GM21825 (cell line): ENCODE measurements around the gene ALKBH2.
A peak's percentile ranks its signal among the peaks of the same experiment; 100 is the strongest.

Source experiments
- ATAC-seq: cut with Tn5 transposase; IDR thresholded peaks from one replicate; pipeline ENCODE4 v1.9.1; 2021; ENCODE audit warnings: mild to moderate bottlenecking, moderate library complexity; ENCODE audit not compliant: unreplicated experiment

ALKBH2 gene

DNA sequence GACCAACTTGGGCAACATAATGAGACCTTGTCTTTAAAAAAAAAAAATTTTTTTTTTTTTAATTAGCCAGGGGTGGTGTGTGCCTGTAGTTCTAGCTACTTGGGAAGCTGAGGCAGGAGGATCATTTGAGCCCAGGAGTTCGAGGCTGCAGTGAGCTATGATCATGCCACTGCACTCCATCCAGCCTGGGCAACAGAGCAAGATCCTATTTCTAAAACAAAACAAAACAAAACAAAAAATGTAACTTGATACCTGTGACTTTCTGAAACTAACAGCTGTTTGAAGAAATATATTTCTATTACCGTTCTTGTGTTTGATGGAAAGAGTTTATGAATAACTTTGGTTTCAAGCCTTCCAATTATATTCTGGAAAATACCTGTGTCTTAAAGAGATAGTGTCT lies 21.4 kb upstream of the ALKBH2 start:
- no peak for ATAC-seq

DNA sequence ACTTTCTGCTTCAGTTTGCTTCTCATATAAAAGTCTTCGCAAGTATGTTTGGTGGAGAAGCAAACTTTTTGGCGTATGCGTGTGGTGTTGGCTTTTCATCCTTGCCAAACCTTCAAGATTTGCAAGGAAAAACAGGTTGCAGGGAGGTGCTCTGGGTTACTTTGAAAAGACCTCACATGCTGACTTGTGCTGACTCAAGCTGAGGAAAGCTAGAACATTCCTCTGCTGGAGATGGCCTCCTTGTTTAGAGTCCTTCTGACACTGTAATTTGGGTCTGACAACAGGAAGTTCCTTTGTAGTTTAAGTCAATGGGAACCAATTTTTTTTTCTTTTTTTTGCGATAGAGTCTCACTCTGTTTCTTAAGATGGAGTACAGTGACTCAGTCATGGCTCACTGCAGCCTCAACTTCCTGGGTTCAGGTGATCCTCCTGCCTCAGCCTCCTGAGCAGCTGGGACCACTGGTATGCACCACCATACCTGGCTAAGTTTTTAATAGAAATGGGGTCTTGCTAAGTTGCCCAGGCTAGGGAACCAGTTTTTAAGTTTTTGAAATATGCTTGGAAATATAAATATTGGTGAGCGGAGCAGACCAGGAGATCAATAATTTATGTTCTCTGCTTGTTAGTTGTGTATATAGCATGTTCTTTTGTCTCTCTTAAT lies 20.5 kb upstream of the ALKBH2 start:
- no peak for ATAC-seq

DNA sequence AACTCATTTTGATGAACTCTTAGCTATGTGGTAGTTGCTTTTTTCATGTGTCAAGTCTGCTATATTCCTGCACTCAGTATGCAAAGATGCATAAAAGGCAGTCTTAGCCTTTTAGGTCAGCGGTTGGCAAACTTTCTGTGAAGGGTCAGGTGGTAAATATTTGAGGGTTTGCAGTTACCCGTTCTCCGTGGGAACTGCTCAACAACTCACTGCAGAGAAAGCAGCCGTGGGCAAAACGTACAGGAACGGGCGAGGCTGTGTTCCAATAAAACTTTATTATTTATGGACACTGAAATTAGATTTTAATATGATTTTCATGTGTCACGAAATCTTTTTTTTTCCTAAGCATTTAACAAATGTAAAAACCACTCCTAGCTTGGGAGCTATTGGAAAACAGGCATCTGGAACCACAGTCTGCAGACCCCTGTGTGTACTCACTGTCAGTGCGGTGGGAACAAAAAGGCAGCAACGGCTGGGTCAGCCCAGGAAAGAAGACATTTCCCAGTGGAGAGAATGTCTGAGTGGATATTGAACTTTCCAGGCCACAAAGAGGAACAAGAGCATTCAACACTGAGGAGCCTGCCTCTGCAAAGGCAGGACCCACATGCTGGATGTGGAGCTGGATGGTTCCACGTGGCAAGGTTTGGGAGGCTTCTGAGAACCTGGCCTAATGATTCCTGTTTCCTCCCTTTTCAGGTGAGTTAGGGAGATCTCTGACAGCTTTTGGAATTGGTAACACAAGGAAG lies 19.6 kb upstream of the ALKBH2 start:
- ATAC-seq: no peak

DNA sequence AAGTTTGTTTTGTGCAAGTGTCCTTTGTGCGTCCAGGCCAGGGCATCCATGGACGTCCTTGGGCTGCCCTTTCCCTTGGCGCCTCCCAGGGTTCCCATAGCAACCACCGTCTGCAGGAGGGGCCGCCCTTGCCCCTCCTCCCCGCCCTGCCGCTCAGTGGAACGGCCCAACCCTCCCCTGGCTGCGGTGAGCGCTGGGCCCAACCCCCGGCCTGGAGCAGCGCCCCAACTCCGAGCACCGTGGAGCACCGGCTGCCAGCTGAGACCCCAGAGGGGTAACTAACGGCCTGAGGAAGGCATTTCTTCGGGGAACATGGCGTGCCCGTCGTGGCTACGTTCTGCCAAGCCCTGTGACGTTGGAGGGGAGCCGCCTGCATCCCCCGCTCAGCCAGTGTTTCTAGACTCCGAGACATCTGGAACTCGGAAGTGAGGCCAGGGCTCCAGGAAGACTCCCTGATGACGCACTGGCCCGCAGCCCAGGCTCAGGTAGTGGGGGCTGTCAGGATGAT lies 17.8 kb upstream of the ALKBH2 start:
- peak; percentile 68 for ATAC-seq

DNA sequence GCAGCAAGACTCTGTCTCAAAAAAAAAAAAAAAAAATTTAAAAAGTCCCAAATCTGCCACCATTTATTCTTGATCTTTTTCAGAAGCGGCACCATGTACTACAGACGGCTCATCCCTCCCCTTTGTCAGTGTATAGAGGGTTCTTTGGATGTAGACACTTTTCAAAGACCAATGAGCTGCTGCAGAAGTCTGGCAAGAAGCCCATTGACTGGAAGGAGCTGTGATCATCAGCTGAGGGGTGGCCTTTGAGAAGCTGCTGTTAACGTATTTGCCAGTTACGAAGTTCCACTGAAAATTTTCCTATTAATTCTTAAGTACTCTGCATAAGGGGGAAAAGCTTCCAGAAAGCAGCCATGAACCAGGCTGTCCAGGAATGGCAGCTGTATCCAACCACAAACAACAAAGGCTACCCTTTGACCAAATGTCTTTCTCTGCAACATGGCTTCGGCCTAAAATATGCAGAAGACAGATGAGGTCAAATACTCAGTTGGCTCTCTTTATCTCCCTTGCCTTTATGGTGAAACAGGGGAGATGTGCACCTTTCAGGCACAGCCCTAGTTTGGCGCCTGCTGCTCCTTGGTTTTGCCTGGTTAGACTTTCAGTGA lies 16.6 kb upstream of the ALKBH2 start:
- ATAC-seq: no peak

DNA sequence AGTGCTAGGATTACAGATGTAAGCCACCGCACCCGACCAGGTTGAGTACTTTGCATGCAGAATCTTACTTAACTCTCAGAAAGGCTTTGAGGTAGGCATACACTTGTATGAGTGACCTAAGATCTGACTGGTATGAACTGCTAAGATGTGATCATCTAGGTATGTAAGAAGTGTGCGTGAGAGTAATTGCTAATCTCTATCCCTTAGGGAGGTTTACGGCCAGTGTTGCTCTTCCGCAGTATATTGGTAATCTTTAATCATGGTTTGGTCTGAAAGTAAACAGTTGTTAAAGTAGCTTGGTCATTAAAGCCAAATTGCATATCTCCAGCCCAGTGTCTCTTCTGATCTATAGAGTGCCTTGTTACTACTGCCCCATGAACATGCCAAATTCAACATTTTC lies 11.9 kb upstream of the ALKBH2 start:
- ATAC-seq: no peak

DNA sequence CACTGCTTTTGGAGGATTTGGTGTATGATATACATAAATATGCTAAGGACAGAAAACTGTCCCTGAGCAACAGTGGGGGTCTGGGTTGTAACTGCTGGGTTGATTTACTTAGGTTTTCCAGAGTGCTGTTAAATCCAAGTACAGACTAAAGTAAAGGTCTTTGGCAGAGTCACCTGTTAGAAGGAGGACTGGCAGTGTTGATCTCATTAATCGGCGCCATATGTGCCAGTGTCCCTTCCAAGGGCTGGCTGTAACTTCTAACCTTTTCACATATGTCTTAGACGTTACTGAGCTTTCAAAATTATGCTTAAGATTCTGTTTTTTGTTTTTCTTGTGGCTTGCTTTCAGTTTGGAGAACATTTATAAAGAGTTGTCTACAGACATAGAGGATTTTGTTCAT lies 9.2 kb upstream of the ALKBH2 start:
- ATAC-seq: no peak

DNA sequence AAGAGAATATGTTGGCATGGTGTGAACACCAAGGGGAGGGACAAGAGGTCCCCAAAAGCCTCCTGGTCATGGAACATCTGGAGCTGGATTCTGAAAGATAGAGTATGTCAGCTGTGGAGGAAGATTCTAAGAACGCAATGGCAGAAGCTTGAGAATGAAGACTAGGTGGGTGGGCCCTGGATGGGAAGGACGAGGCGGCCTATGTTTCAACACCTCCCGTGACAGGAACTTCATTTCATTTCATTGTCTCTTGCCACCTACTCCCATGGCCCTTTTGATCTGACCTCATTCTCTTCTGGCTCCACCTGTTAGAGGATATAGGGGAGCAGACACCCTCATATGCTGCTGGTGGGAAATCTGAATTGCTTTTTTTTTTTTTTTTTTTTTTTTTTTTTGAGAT lies 7.5 kb upstream of the ALKBH2 start:
- ATAC-seq: no peak

DNA sequence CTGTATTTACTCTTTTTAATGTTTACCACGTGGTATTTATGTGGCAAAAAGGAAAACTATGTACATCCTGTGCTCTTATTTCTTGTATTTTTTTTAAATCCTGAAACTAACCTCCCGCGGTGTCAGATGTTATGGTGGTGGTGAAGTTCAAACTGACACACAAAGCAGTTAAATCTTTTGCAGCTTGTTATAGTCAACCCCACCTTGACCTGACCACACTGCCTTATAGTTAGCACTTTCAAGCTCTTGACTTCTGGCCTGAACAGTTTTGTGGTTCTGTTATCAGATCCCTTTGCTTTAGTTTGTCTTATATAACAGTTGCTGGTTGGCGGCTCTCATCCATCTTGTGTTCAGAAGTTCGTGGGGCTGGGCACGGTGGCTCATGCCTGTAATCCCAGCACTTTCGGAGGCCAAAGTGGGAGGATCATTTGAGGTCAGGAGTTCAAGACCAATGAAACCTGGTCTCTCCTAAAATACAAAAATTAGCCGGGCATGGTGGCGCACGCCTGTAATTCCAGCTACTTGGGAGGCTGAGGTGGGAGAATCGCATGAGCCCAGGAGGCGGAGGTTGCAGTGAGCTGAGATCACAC lies 6.3 kb upstream of the ALKBH2 start:
- ATAC-seq: no peak

DNA sequence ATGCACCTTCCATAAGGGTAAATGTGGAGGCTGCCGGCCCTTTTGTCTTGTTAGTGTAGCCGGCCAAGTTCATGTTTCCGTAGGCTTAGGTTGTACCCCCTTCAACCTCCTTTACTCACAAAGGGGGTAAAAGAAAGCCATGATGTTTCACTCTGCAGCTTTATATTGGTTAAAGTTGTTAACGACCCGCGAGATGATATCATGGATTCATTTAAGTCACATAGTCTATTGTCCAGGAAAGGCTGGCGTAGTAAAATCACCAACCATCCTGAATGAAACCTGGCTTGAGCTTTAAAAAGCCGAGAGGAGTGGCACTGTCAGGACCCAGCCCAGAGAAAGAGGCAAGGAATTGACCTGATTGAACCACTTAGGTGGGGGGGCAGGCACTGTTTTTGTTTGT lies 5.4 kb upstream of the ALKBH2 start:
- ATAC-seq: no peak

DNA sequence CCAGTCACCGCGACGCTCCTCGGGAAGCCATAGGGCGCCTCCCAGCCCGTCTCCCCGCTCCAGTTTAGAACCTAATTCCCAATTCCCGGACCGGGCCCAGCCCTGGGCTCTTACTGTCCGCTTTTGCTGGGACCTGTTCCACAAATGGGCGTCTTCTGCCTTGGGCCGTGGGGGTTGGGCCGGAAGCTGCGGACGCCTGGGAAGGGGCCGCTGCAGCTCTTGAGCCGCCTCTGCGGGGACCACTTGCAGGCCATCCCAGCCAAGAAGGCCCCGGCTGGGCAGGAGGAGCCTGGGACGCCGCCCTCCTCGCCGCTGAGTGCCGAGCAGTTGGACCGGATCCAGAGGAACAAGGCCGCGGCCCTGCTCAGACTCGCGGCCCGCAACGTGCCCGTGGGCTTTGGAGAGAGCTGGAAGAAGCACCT lies 4.9 kb upstream of the ALKBH2 start:
- peak; percentile 31 for ATAC-seq

DNA sequence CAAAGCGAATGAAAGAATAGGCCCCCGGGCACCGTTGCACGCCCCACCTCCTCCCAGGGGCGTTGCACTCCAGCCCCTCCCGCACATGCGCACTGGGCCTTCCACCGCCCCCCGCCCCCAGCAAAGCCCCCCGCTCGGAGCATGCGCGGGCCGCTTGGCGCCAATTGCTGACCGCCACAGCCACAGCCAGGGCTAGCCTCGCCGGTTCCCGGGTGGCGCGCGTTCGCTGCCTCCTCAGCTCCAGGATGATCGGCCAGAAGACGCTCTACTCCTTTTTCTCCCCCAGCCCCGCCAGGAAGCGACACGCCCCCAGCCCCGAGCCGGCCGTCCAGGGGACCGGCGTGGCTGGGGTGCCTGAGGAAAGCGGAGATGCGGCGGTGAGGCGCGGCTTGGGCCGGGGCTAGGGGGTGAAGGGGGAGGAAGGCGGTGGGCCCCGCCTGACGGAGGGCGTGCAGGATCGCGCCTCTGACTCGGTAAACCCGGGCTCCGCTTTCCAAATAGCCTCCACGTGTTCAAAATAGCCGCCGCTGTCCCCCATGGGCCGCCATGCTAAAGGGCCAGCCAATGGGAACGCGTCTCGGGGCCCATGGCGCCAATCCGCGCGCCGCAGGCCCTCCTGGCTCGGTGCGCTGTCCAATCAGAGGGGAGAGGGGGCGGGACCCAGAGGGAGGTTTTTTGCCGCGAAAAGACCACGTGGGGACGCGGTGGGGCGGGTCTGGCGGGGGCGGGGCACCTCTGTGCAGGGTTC lies 4.3 kb upstream of the ALKBH2 start, which contains the start of gene UNG:
Gene UNG (plus strand): TSS at position 163 of the 748 bp plus-strand sequence. CDS start 83 bp downstream, at position 246.
- peak; percentile 90 for ATAC-seq

DNA sequence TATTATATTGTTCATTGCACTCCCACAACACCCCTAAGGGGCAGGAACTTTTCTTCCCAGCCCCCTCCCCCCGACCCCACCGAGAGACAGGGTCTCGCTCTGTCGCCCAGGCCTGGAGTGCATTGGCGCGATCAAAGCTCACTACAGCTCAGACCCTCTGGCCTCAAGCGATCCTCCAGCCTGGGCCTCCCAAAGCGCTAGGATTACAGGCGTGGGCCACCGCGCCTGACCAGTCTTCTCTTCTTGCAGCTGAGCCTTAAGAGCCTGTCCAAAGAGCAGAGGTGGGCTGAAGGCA lies 3.8 kb upstream of the ALKBH2 start:
- no peak for ATAC-seq

DNA sequence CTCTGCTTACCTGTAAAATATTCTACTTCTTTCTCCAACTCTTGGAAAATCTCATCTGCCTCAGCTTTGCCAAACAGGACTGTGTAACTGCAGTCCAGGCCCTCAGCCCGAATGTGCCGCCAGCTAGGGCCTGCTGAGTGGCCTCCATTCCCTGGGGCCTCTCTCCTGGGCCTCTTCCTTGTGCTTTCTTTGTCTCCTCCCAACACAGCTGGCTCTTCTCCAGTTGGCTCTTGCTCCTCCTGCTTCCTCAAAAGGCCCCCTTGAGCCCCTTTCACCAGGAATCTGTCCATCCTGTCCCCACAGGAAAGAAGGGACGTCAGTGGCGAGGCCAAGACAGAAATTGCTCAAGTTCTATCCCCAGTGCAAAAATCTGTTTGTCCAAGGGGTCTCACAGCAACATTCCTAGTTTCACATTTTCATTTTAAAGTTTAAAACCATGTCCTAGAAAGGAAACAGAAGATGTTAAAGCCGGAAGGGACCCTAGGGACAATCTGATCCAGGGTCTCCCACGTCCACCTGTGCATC lies 713 bp downstream of the ALKBH2 start:
- ATAC-seq: no peak

DNA sequence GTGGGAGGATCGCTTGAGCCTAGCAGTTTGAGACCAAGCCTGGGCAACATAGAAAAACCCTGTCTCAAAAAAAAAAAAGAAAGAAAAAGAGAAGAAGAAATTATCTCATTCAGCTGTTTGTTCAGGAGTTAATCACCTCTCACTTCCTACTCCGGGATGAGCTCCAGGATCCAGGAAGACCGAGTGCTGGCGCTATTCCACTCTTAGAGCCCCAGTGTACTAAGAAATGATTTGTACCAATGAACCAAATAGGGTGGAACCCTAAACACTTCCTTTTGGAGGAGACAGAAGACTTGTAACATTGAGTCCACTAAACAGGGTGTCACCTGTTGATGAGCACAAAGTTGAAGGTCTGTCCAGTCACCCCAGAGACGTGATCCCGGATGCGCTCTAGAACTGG lies 3.6 kb downstream of the ALKBH2 start:
- no peak for ATAC-seq

DNA sequence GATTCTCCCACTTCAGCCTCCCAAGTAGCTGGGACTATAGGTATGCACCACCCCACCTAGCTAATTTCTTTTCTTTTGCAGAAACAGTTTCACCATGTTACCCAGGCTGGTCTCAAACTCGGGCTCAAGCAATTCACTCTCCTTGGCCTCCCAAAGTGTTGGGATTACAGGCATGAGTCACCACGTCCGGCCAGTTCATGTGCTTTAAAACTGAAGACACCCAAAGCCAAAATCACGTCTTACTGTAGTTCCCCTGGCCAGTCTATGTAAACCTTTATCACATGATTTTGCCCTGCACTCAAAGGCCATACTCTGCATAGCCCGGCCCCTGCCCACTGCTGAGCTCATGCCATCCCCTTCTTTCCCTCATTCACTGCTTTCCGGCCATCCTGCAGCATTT lies 4.5 kb downstream of the ALKBH2 start:
- no peak for ATAC-seq

DNA sequence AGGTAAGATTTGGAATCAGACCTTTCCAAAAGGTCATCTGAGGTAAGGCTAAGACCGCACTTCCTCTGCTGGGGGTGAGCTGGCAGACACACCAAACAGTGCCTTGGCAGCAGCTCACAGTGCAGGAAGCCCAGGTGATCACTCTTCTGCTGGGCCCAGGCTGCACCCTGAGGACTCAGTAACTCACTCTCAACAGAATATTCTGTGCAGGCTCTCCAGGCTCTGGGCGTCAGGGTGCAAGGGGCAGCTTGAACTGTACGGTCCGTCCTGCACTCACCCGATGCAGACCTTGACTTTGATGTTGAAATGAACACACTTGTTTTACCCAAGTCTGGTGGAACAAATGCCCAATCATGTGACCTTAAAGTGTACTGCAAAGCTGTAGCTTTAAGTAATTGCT lies 6.0 kb downstream of the ALKBH2 start:
- ATAC-seq: no peak

DNA sequence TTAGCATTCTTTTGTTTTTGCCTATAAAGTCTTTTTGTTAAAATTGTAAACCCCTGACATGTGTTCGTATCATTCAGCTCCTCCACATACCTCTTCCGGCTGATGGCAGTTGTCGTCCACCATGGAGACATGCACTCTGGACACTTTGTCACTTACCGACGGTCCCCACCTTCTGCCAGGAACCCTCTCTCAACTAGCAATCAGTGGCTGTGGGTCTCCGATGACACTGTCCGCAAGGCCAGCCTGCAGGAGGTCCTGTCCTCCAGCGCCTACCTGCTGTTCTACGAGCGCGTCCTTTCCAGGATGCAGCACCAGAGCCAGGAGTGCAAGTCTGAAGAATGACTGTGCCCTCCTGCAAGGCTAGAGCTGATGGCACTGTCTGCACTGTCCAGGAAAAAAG lies 7.7 kb downstream of the ALKBH2 start:
- ATAC-seq: no peak

DNA sequence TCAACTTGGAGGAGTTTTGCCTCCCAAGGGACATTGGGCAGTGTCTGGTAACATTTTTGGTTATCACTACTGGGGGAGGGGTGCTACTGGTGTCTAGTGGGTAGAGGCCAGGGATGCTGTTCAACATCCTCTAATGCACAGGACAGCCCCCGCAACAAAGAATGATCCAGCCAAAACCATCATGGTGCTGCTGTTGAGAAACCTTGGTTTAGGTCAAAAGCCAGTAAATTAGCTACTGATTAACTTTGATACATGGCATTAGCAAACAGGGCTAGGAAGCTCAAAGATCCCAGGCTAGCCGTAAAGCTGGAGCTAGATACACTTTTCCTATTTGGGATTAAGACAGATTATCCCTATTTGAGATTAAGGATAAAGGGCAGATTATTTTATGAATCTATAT lies 8.8 kb downstream of the ALKBH2 start:
- no peak for ATAC-seq

DNA sequence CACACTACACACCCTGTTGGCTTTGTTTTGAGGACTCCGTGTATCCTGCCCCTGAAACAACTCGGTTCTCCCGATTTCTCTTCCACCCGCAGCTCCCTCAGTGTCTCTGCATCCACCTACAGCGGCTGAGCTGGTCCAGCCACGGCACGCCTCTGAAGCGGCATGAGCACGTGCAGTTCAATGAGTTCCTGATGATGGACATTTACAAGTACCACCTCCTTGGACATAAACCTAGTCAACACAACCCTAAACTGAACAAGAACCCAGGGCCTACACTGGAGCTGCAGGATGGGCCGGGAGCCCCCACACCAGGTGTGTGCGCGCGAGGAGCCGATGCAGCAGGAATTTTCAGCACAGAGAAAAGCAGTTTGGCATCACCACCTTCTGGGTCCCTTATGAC lies 10.5 kb downstream of the ALKBH2 start:
- ATAC-seq: no peak

DNA sequence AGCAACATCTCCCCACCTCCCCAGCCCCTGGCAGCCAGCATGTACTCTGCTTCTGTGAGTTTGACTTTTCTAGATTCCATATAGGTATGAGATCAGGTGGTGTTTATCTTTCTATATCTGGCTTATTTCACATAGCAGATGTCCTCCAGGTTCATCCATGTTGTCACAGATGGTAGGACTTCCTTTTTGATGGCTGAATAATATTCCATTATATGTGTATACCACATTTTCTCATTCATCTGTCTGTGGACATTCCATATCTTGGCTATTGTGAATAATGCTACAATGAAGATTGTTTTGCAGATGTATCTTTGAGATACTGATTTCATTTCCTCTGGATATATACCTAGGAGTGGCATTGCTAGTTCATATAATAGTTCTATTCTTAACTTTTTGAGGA lies 18.4 kb downstream of the ALKBH2 start:
- no peak for ATAC-seq
